OCI-LY1 (cell line): ENCODE results near the gene UMODL1.

Source experiments
- H2AFZ ChIP-seq: fragments of 200-600 bp; sonication (generic), shearing (Covaris generic); 2 replicates; pipeline ENCODE4 v1.6.0; 2014; ENCODE audit warnings: antibody characterized with exemption, mild to moderate bottlenecking, low read length
- H3F3A ChIP-seq: fragments of 200-600 bp; sonication (generic), shearing (Covaris generic); 2 replicates; pipeline ENCODE4 v1.6.0; 2014; ENCODE audit warnings: mild to moderate bottlenecking, antibody characterized with exemption, low read length, moderate library complexity; ENCODE audit not compliant: insufficient read depth
- H3K27ac ChIP-seq: fragments of 200-600 bp; sonication (generic); 2 replicates; pipeline ENCODE4 v1.5.1; 2014; ENCODE audit warnings: low read length, mixed run types, mild to moderate bottlenecking, low read depth; ENCODE audit not compliant: poor library complexity, severe bottlenecking
- H3K27me3 ChIP-seq: fragments of 200-600 bp; sonication (generic); 2 replicates; pipeline ENCODE4 v1.6.0; 2014; ENCODE audit warnings: antibody characterized with exemption, mild to moderate bottlenecking, low read length, moderate library complexity; ENCODE audit not compliant: insufficient read depth
- H3K36me3 ChIP-seq: fragments of 200-600 bp; sonication (generic); 2 replicates; pipeline ENCODE4 v1.6.1; 2014; ENCODE audit warnings: mild to moderate bottlenecking, antibody characterized with exemption, low read length, moderate library complexity, mixed read lengths; ENCODE audit not compliant: insufficient read depth
- H3K4me1 ChIP-seq: fragments of 200-600 bp; sonication (generic); 2 replicates; pipeline ENCODE4 v1.5.1; 2014; ENCODE audit warnings: mild to moderate bottlenecking, low read length, moderate library complexity; ENCODE audit not compliant: insufficient read depth, severe bottlenecking
- H3K4me2 ChIP-seq: fragments of 200-600 bp; sonication (generic), shearing (Covaris generic); 2 replicates; pipeline ENCODE4 v1.6.1; 2014; ENCODE audit warnings: low read length
- H3K4me3 ChIP-seq: fragments of 200-600 bp; sonication (generic); 2 replicates; pipeline ENCODE4 v1.5.1; 2014; ENCODE audit warnings: low read length, low read depth, mild to moderate bottlenecking, mixed read lengths; ENCODE audit not compliant: poor library complexity, severe bottlenecking
- H3K79me2 ChIP-seq: fragments of 200-600 bp; shearing (Covaris generic); 2 replicates; pipeline ENCODE4 v1.6.1; 2016; ENCODE audit warnings: mixed run types, low read length, mixed read lengths; ENCODE audit not compliant: insufficient read depth
- H3K9ac ChIP-seq: fragments of 200-600 bp; sonication (generic), shearing (Covaris generic); 2 replicates; pipeline ENCODE4 v1.6.1; 2014; ENCODE audit warnings: mild to moderate bottlenecking, low read length, mixed read lengths
- H3K9me2 ChIP-seq: fragments of 200-600 bp; sonication (generic), shearing (Covaris generic); 2 replicates; pipeline ENCODE4 v1.6.1; 2014; ENCODE audit warnings: low read depth, mild to moderate bottlenecking, low read length, mixed read lengths
- H3K9me3 ChIP-seq: fragments of 200-600 bp; shearing (Covaris generic); 2 replicates; pipeline ENCODE4 v1.6.1; 2014; ENCODE audit warnings: low read length, mixed read lengths
- H4K20me1 ChIP-seq: fragments of 200-600 bp; sonication (generic), shearing (Covaris generic); 2 replicates; pipeline ENCODE4 v1.6.0; 2016; ENCODE audit warnings: mild to moderate bottlenecking, low read length; ENCODE audit not compliant: insufficient read depth
- CTCF ChIP-seq: fragments of 200-600 bp; sonication (generic), shearing (Covaris generic); IDR thresholded peaks from 2 replicates; pipeline ENCODE4 v1.5.1; 2017; ENCODE audit warnings: mild to moderate bottlenecking, antibody characterized with exemption, low read length, moderate library complexity, mixed read lengths
- EZH2 ChIP-seq: fragments of 200-600 bp; sonication (generic), shearing (Covaris generic); IDR thresholded peaks from 2 replicates; pipeline ENCODE4 v1.8.0; 2017; ENCODE audit warnings: borderline replicate concordance, mixed run types, mild to moderate bottlenecking, antibody characterized with exemption, low read length, moderate library complexity, mixed read lengths

UMODL1 gene

GRCh38 chr21:42120101-42120902 lies 49.2 kb downstream of the UMODL1 start:
- Histone ChIP-seq H3K27me3 (0 out of 2 replicates have a peak, but pooled peaks cover under 1% of the 10 kb centered on the region), H4K20me1 (no peaks in the 10 kb centered on the region), H2AFZ (no peak overlapping the region), H3K4me1 (peaks cover 91% of the 10 kb centered on the region), H3K4me3 (peak overlapping the region; percentile 69), H3K9me2 (no peaks in the 10 kb centered on the region), H3K4me2 (peak overlapping the region; percentile 82), H3K79me2 (no peaks in the 10 kb centered on the region), H3K9ac (peak overlapping the region; percentile 69), H3K27ac (peak overlapping the region; percentile 95), H3F3A (no peaks in the 10 kb centered on the region), H3K9me3 (no peaks in the 10 kb centered on the region), H3K36me3 (peaks cover 16% of the 10 kb centered on the region; the same call in 1 of the 2 replicates)
- no peak for TF ChIP-seq EZH2
- no peak for TF ChIP-seq CTCF

GRCh38 chr21:42120903-42121535 lies 49.9 kb downstream of the UMODL1 start:
- peak overlapping the region; percentile 69 for H3K4me3 ChIP-seq
- H3K9me2 ChIP-seq: no peaks in the 10 kb centered on the region
- no peak overlapping the region for H2AFZ ChIP-seq
- TF ChIP-seq EZH2 (no peak), CTCF (no peak)
- no peaks in the 10 kb centered on the region for H3K27me3 ChIP-seq
- H3K4me1 ChIP-seq: peaks cover 99% of the 10 kb centered on the region
- no peaks in the 10 kb centered on the region for H3K9me3 ChIP-seq
- H3K27ac ChIP-seq: peak overlapping the region; percentile 95
- no peaks in the 10 kb centered on the region for H4K20me1 ChIP-seq
- no peaks in the 10 kb centered on the region for H3K79me2 ChIP-seq
- peak overlapping the region; percentile 82 for H3K4me2 ChIP-seq
- peak overlapping the region; percentile 69 for H3K9ac ChIP-seq
- H3F3A ChIP-seq: no peaks in the 10 kb centered on the region
- H3K36me3 ChIP-seq: peaks cover 17% of the 10 kb centered on the region; the same call in 1 of the 2 replicates

- Histone ChIP-seq H3F3A (no peaks in the 10 kb centered on the region), H3K27me3 (no peaks in the 10 kb centered on the region), H3K4me2 (peak overlapping the region; percentile 82), H2AFZ (no peak overlapping the region), H3K4me1 (peaks cover 100% of the 10 kb centered on the region), H3K9me2 (no peaks in the 10 kb centered on the region), H3K4me3 (peak overlapping the region; percentile 69), H3K36me3 (peaks cover 25% of the 10 kb centered on the region), H3K79me2 (no peaks in the 10 kb centered on the region), H3K27ac (peak overlapping the region; percentile 95), H3K9ac (peak overlapping the region; percentile 69), H3K9me3 (no peaks in the 10 kb centered on the region), H4K20me1 (no peaks in the 10 kb centered on the region)
- TF ChIP-seq EZH2: no peak
- TF ChIP-seq CTCF: no peak
Observed at GRCh38 chr21:42121794-42122193, 50.7 kb downstream of the UMODL1 start.
